ENCODE measurements around the gene RHO. TPM values are rescaled to one million over a fixed set of nuclear protein-coding genes. Genes with fewer than 3 reads are reported as not detected.

The RHO gene
- total RNA-seq, 3 donors from 2014 or later, result 0.15 TPM; not detected in 2

- H3K27ac ChIP-seq, result no peak overlapping the region
- intact Hi-C loops (cut with DNase I; ENCODE audit: low total_unique reads), result no loop called here
- H3K9me3 ChIP-seq, result no peaks in the 10 kb centered on the region
- H3K4me1 ChIP-seq, result no peaks in the 10 kb centered on the region
- DNase-seq (ENCODE audit: low spot score in 2 of 2), result no peak
- TF ChIP-seq POLR2A (IDR thresholded peaks at IDR 0.05) (no peak), POLR2AphosphoS5 (IDR thresholded peaks at IDR 0.05) (no peak), CTCF (IDR thresholded peaks at IDR 0.05) (no peak)
- no peak overlapping the region for H3K4me3 ChIP-seq
- no peaks in the 10 kb centered on the region for H3K27me3 ChIP-seq
- no peaks in the 10 kb centered on the region for H3K36me3 ChIP-seq
These were observed 21.4 kb downstream of the RHO start for GRCh38 chr3:129549805-129550204.

GRCh38 chr3:129552287-129553050 lies 24.0 kb downstream of the RHO start:
- H3K4me1 ChIP-seq, result no peaks in the 10 kb centered on the region
- no peaks in the 10 kb centered on the region for H3K9me3 ChIP-seq
- no peak overlapping the region for H3K4me3 ChIP-seq
- intact Hi-C loops (cut with DNase I; ENCODE audit: low total_unique reads), result no loop called here
- DNase-seq (ENCODE audit: low spot score in 2 of 2), result no peak
- no peaks in the 10 kb centered on the region for H3K36me3 ChIP-seq
- TF ChIP-seq POLR2A (IDR thresholded peaks at IDR 0.05) (no peak), POLR2AphosphoS5 (IDR thresholded peaks at IDR 0.05) (no peak)
- H3K27ac ChIP-seq, result no peak overlapping the region
- no peaks in the 10 kb centered on the region for H3K27me3 ChIP-seq

GRCh38 chr3:129553171-129553570 lies 24.7 kb downstream of the RHO start:
- TF ChIP-seq POLR2AphosphoS5 (IDR thresholded peaks at IDR 0.05), result no peak
- TF ChIP-seq CTCF (IDR thresholded peaks at IDR 0.05), result no peak
- TF ChIP-seq POLR2A (IDR thresholded peaks at IDR 0.05), result no peak
- intact Hi-C loops (cut with DNase I; ENCODE audit: low total_unique reads), result no loop called here
- no peak for DNase-seq (ENCODE audit: low spot score in 2 of 2)
- peak overlapping the region in 1 of 2 donors; percentile 7 for H3K27ac ChIP-seq
- H3K27me3 ChIP-seq, result no peaks in the 10 kb centered on the region
- H3K4me1 ChIP-seq, result no peaks in the 10 kb centered on the region
- no peaks in the 10 kb centered on the region for H3K36me3 ChIP-seq
- H3K9me3 ChIP-seq, result no peaks in the 10 kb centered on the region
- H3K4me3 ChIP-seq, result no peak overlapping the region

- no peak overlapping the region for H3K27ac ChIP-seq
These were observed 25.3 kb downstream of the RHO start for GRCh38 chr3:129553719-129554118.

GRCh38 chr3:129554356-129555152 lies 26.1 kb downstream of the RHO start:
- Histone ChIP-seq H3K36me3 (no peaks in the 10 kb centered on the region), H3K4me1 (no peaks in the 10 kb centered on the region), H3K9me3 (no peaks in the 10 kb centered on the region), H3K27ac (peak overlapping the region in 1 of 2 donors; percentile 26), H3K27me3 (no peaks in the 10 kb centered on the region), H3K4me3 (no peak overlapping the region)
- no peak for DNase-seq (ENCODE audit: low spot score in 2 of 2)
- TF ChIP-seq CTCF (IDR thresholded peaks at IDR 0.05), result no peak
- no peak for TF ChIP-seq POLR2A (IDR thresholded peaks at IDR 0.05)
- TF ChIP-seq POLR2AphosphoS5 (IDR thresholded peaks at IDR 0.05), result no peak
- intact Hi-C loops (cut with DNase I; ENCODE audit: low total_unique reads), result no loop called here

More at GRCh38 chr3:129553719-129554118, 25.3 kb downstream of the RHO start:
- H3K27me3 ChIP-seq, result no peaks in the 10 kb centered on the region
- TF ChIP-seq POLR2A (IDR thresholded peaks at IDR 0.05), result no peak
- TF ChIP-seq POLR2AphosphoS5 (IDR thresholded peaks at IDR 0.05), result no peak
- TF ChIP-seq CTCF (IDR thresholded peaks at IDR 0.05), result no peak
- no peaks in the 10 kb centered on the region for H3K4me1 ChIP-seq
- no peaks in the 10 kb centered on the region for H3K36me3 ChIP-seq
- intact Hi-C loops (cut with DNase I; ENCODE audit: low total_unique reads), result no loop called here
- no peaks in the 10 kb centered on the region for H3K9me3 ChIP-seq
- no peak overlapping the region for H3K4me3 ChIP-seq
- DNase-seq (ENCODE audit: low spot score in 2 of 2), result no peak
